GM18951 (cell line): ENCODE results near the gene RCC1.
"Not testable (repeated sequence)": the region's sequence is repeated elsewhere in the genome, so short reads cannot be mapped to it uniquely, and the experiment has no call there.

Source experiments
- POLR2A ChIP-seq: IDR thresholded peaks from 4 replicates; pipeline ENCODE4 v1.6.1; 2011; ENCODE audit warnings: mild to moderate bottlenecking; ENCODE audit not compliant: insufficient read length, insufficient read depth; ENCODE audit errors: extremely low read depth
- in situ Hi-C: fragments of 300-500 bp; cut with MboI; formaldehyde crosslinking; loops from one replicate; pipeline ENCODE4 v1.12.0; 2022; ENCODE audit warnings: low sequenced_read_pairs, mixed read lengths, inconsistent platforms; ENCODE audit not compliant: unreplicated experiment

The RCC1 gene

DNA sequence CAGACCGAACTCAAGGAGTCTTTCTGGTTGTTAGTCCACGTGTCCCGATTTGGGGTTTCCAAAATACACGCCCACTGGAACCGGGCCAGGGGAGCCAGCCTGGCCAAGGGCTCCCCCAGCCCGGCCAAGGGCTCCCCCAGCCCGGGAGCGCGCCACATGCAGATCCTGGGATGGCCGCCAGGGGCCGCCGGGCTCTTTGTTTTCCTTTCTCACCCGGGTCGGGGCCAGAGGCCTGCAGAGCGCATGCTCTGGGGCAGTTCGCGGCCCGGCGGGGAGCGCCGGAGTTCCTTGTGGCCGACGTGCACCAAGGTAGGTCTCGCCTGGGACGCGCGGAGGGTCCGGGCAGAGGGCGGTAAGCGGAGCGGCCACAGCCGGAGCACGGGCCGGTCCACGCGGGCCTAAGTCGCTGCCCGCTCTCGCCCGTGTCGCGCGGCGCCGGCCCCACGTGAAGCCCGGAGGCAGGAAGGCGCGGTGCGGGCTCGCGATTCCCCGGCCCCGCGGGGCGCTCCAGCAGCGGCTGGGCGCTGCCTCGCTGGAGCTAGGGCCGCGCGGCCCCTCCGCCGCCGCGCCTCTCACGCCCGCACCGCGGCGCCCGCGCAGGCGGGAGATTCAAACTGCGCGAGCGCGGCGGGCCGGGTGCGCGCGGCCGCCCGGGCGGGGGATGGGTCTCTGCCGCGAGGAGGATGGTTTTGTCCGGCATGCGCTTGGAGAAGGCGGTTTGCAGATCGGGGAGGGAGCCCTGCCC is 12.3 kb downstream of the RCC1 start:
- TF ChIP-seq POLR2A: peak; percentile 86
- in situ Hi-C loops: loop anchor here (10.0 kb wide), 1 partner anchor 87 kb away; no protein-coding TSS in a partner anchor

DNA sequence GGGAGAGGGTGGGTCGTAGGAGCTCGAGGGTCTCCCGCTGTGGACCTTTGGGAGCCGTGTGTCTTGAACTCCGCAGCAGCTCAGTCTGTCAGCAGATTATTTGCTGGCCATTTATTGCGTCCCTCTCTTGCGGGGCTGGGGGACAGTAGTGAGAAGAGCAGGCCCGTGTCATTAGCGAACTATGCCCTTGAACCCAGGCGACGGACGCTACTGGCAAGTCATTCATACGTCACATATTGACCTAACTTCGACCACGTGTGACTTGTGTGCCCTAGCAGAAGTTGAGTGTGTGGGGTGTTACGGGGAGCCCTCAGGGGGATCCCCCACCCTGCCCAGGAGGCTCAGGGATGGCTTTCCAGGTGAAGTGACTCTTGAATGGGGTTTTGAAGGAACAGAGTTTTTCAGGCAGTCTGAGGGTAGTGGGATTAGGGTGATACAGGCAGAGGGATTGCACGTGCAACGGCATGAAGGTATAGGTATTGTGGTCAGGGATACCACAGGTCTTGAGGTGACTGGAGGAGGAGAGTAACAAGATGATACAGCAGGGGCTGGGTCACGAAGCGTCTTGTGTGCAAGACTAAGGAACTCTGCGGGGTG is 13.0 kb downstream of the RCC1 start:
- in situ Hi-C loops: loop anchor here (10.0 kb wide), 1 partner anchor 86 kb away; no protein-coding TSS in a partner anchor
- no peak for TF ChIP-seq POLR2A

DNA sequence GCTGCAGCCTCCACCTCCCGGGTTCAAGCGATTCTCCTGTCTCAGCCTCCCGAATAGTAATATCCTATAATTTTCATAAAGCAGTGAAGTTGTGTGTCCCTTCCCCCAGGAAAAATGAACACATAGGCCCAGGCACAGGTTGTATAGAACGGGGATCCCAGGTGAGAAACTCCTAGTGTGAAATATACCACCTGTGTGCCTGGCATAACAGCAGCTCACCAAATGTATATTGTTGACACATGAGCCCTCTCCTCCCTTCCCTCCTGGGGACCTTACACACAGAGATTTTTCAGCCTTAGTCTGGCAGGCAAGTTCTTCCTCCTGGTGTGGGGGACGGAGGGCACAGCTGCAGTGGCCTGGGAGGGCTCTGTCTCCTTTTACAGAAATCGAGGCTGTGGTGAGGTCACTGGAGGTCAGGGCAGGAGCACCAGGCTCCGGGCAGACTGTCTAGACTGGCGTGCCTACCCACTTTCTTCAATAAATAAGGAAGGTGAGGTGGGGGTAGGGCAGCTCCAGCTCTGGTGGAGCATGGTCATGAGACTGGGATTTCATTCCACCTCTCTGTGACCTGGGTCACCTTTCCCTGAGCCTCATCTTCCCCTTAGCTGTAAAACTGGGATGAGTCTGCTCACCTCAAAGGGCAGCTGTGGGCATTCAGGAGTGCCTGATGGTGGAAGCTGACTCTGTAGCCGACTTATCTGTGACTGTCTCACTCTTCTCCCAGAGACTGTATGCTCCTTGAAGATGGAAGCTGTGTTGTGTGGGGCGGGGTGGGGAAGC is 14.3 kb downstream of the RCC1 start:
- in situ Hi-C loops: loop anchor here (10.0 kb wide), 1 partner anchor 85 kb away; no protein-coding TSS in a partner anchor
- no peak for TF ChIP-seq POLR2A

DNA sequence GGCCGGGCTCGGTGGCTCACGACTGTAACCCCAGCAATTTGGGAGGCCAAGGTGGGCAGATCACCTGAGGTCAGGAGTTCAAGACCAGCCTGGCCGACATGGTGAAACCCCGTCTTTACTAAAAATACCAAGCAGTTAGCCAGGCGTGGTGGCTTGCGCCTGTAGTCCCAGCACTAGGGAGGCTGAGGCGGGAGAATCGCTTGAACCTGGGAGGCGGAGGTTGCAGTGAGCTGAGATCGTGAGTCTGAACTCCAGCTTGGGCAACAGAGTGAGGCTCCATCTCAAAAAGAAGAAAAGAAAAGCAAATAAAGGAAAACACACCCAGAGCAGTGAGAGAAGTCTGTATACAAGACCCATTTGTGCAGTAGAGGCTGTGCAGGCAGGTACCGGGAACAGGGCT is 15.0 kb downstream of the RCC1 start:
- in situ Hi-C loops: not testable (repeated sequence)

DNA sequence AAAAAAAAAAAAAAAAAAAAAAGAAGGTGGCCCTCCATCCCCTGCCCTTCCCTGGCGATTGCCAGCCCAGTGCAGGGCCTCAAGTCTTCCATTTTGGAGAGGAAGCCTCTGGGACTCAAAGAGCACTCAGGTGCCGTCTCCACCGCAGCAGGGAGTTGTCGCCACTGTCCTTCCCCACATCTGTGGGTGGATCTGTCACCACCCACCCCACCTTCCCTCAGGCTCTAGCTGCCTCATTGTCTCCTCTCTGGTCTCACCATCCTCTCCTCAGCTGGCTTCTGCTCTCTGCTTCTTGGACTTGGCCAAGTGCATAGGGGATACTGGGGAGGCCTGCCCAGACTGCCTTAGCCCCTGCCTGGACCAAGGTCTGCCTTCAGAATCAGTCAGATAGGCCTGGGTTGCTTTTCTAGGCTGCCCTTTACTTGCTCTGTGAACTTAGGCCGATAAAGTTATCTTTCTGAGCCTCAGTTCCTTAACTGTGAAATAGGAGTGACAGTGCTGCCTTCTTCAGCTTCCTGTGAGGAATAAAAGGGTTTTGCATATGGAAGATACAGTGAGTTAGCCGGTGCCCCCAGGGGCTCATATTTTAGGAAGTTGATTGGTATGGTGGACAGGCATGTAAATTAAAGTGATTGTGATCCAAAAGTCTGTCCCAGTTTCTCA is 15.8 kb downstream of the RCC1 start:
- no peak for TF ChIP-seq POLR2A
- in situ Hi-C loops: no loop called here

DNA sequence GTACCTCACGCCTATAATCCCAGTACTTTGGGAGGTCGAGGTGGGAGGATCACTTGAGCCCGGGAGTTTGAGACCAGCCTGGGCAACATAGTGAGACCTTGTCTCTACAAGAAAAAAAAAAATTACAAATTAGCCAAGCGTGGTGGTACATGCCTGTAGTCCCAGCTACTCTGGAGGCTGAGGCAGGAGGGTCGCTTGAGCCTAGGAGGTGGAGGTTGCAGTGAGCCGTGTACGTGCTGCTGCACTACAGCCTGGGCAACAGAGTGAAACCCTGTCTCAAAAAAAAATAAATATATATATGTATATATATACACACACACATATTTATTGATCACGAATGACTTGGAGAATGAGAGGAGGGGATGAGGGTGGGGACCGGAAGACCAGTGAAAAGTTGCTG is 16.7 kb downstream of the RCC1 start:
- in situ Hi-C loops: not testable (repeated sequence)

DNA sequence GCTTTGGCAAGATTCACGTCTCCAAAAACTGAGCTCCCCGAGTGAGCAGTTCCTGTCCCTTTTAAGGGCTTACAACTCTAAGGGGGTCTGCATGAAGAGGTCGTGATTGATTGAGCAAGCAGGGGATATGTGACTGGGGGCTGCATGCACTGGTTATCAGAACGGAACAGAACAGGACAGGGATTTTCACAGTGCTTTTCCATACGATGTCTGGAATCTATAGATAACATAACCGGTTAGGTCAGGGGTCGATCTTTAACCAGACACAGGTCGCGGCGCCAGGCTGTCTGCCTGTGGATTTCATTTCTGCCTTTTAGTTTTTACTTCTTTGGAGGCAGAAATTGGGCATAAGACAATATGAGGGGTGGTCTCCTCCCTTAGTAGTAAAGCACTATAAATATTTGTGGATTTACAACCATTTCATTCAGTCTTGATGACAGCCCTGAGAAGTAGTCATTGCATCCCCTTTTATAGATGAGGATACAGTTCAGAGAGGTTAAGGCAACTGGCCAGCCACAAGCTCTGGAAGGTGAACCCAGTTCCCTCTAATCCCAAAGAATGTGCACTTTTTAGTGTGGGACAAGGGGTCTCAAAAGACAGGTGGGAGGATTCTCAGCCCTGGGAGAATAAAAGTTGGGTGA is 19.3 kb downstream of the RCC1 start:
- in situ Hi-C loops: not testable (repeated sequence)

DNA sequence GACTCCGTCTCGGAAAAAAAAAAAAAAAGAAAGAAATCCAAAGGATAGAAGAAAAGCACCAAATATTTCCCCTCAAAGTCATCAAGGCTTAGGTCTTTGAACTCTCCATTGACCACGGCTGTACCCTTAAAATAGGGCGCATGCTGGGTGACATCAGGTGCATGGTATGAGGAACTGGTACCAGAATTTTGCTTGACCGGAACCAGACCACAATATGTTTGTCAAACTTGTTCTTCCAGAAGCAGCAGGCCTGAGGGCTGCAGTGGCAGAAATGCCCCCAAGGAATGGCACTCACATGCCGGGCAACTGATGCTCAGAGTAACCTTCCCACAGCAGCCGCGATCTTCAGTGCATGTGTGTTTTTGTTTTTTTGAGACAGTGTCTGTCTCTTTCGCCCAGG is 21.0 kb downstream of the RCC1 start:
- no peak for TF ChIP-seq POLR2A
- in situ Hi-C loops: no loop called here

DNA sequence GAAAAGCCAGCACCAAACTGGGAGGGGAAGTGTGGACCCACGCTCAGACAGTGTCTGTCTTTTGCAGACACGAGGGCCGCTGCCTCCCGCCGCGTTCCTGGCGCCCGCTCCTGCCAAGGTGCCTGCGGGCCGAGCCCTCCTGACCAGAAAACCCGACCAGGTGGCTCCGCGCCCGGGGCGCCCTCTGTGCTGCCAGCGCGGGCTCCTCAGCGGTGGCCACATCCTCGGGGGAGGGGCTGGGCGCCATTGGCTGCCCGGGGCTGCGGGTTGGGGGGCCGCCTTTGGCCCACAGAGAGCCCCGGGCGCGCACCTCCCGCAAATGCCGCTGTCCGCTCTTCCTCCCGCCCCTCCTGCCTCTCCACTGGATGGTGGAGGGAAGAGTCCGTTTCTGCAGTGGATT is 24.6 kb downstream of the RCC1 start:
- no peak for TF ChIP-seq POLR2A
- in situ Hi-C loops: no loop called here

DNA sequence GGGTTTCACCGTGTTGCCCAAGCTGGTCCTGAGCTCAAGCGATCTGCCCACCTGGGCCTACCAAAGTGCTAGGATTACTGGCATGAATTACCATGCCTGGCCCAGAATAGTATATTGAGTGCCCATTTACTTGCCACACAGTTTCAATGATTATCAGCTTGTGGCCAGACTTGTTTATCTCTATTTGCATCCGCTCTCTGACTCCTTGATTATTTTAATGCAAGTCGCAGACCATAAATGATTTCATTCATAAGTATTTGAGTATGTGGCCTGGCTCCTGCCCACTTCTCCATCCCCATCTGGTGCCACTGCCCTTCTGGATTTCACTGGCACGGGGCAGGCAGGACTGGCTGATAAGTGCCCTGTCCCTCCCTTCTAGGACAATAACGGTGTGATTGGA is 28.8 kb downstream of the RCC1 start:
- in situ Hi-C loops: no loop called here
- no peak for TF ChIP-seq POLR2A

DNA sequence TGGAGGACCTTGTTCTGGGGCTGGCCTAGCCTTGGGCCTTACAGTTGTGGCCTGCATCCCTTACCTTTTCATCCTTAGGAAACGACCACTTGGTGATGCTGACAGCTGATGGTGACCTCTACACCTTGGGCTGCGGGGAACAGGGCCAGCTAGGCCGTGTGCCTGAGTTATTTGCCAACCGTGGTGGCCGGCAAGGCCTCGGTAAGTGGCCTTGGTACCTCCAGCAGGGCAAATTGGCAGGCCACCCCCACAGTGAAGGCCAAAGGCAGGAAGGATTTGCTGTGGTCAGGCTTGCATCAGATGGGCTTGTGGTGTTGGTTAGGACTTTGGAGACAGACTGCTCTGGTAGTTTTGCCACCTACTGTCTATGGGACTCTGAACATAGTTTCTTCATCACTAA is 29.3 kb downstream of the RCC1 start:
- in situ Hi-C loops: no loop called here
- TF ChIP-seq POLR2A: no peak

DNA sequence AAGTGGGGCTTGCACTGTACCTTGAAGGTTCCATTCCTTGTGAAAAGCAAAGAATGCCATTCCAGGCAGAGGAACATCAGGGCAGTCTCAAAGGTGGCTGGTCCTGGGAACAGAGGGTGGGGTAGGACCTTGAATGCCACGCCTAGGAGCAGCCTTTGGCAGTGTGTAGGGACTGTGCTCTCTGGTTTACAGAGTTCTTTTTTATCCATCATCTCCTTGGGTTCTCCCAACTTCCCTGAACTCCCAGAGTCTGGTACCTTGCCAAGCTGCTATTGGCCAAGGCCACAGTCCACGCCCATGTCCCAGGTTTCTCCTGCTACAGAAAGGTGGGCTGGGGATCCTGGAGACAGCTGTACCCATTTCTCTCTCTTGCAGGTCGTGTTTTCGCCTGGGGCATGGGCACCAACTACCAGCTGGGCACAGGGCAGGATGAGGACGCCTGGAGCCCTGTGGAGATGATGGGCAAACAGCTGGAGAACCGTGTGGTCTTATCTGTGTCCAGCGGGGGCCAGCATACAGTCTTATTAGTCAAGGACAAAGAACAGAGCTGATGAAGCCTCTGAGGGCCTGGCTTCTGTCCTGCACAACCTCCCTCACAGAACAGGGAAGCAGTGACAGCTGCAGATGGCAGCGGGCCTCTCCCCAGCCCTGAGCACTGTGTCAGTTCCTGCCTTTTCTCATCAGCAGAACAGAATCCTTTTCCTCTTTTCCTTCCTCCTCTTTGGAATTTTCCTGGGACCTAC is 31.8 kb downstream of the RCC1 start:
- in situ Hi-C loops: no loop called here
- TF ChIP-seq POLR2A: no peak
